ENCODE data around the gene HARS2.
"Not testable (repeated sequence)": the region's sequence is repeated elsewhere in the genome, so short reads cannot be mapped to it uniquely, and the experiment has no call there.

The HARS2 gene

GRCh38 chr5:140674211-140674610, 17.0 kb upstream of the HARS2 start:
- peaks cover 76% of the 10 kb centered on the region for H3K36me3 ChIP-seq (replicated peaks)
- H3K27me3 ChIP-seq (ENCODE audit: low read depth): no peaks in the 10 kb centered on the region
- in situ Hi-C loops (cut with MboI; ENCODE audit: low sequenced_read_pairs): no loop called here
- peaks cover 8% of the 10 kb centered on the region for H3K4me1 ChIP-seq
- DNase-seq (ENCODE audit: low spot score in 2 of 2): no peak
- H3K9me3 ChIP-seq: no peaks in the 10 kb centered on the region
- H3K4me3 ChIP-seq: no peak overlapping the region

- H3K9me3 ChIP-seq: no peaks in the 10 kb centered on the region
- H3K4me1 ChIP-seq: peaks cover 8% of the 10 kb centered on the region
- H3K4me3 ChIP-seq: no peak overlapping the region
- H3K27me3 ChIP-seq (ENCODE audit: low read depth): no peaks in the 10 kb centered on the region
- in situ Hi-C loops (cut with MboI; ENCODE audit: low sequenced_read_pairs): no loop called here
- no peak for DNase-seq (ENCODE audit: low spot score in 2 of 2)
- peaks cover 72% of the 10 kb centered on the region for H3K36me3 ChIP-seq (replicated peaks)
These were observed 16.6 kb upstream of the HARS2 start for GRCh38 chr5:140674629-140675028.

- H3K36me3 ChIP-seq (replicated peaks): peaks cover 70% of the 10 kb centered on the region
- H3K4me3 ChIP-seq: no peak overlapping the region
- no peaks in the 10 kb centered on the region for H3K9me3 ChIP-seq
- no peaks in the 10 kb centered on the region for H3K4me1 ChIP-seq
- in situ Hi-C loops (cut with MboI; ENCODE audit: low sequenced_read_pairs): no loop called here
- no peaks in the 10 kb centered on the region for H3K27me3 ChIP-seq (ENCODE audit: low read depth)
- DNase-seq (ENCODE audit: low spot score in 2 of 2): no peak
These were observed 13.3 kb upstream of the HARS2 start for GRCh38 chr5:140677947-140678346.

GRCh38 chr5:140678993-140679392, 12.3 kb upstream of the HARS2 start:
- H3K4me3 ChIP-seq: no peak overlapping the region
- H3K9me3 ChIP-seq: no peaks in the 10 kb centered on the region
- no peak for DNase-seq (ENCODE audit: low spot score in 2 of 2)
- H3K36me3 ChIP-seq (replicated peaks): peaks cover 60% of the 10 kb centered on the region
- no peaks in the 10 kb centered on the region for H3K27me3 ChIP-seq (ENCODE audit: low read depth)
- no peaks in the 10 kb centered on the region for H3K4me1 ChIP-seq
- in situ Hi-C loops (cut with MboI; ENCODE audit: low sequenced_read_pairs): no loop called here

- Histone ChIP-seq H3K4me3 (peak overlapping the region; percentile 85), H3K36me3 (replicated peaks) (peaks cover 41% of the 10 kb centered on the region), H3K27me3 (ENCODE audit: low read depth) (no peaks in the 10 kb centered on the region), H3K4me1 (peaks cover 6% of the 10 kb centered on the region; the same call in 1 of the 2 replicates), H3K9me3 (no peaks in the 10 kb centered on the region)
- no peak for DNase-seq (ENCODE audit: low spot score in 2 of 2)
- in situ Hi-C loops (cut with MboI; ENCODE audit: low sequenced_read_pairs): no loop called here
These were observed 801 bp upstream of the HARS2 start for GRCh38 chr5:140690376-140690932.

- DNase-seq (ENCODE audit: low spot score in 2 of 2): no peak
- Histone ChIP-seq H3K9me3 (no peaks in the 10 kb centered on the region), H3K4me3 (no peak overlapping the region), H3K4me1 (peaks cover 6% of the 10 kb centered on the region; the same call in 1 of the 2 replicates), H3K27me3 (ENCODE audit: low read depth) (no peaks in the 10 kb centered on the region), H3K36me3 (replicated peaks) (peaks cover 58% of the 10 kb centered on the region)
- in situ Hi-C loops (cut with MboI; ENCODE audit: low sequenced_read_pairs): no loop called here
These were observed 3.0 kb downstream of the HARS2 start for GRCh38 chr5:140694276-140694675.

GRCh38 chr5:140696891-140697492, 5.7 kb downstream of the HARS2 start:
- Histone ChIP-seq H3K4me3 (no peak overlapping the region), H3K4me1 (peaks cover 9% of the 10 kb centered on the region; the same call in 1 of the 2 replicates), H3K36me3 (replicated peaks) (peaks cover 60% of the 10 kb centered on the region), H3K9me3 (no peaks in the 10 kb centered on the region), H3K27me3 (ENCODE audit: low read depth) (no peaks in the 10 kb centered on the region)
- DNase-seq (ENCODE audit: low spot score in 2 of 2): no peak
- in situ Hi-C loops (cut with MboI; ENCODE audit: low sequenced_read_pairs): no loop called here

GRCh38 chr5:140700177-140701144, 9.2 kb downstream of the HARS2 start, which contains the start of gene ZMAT2:
Gene ZMAT2, plus strand, starts transcription at chr5:140700447. Its CDS starts 14 bp downstream, at chr5:140700461.
- Histone ChIP-seq H3K27me3 (ENCODE audit: low read depth) (no peaks in the 10 kb centered on the region), H3K9me3 (no peaks in the 10 kb centered on the region), H3K4me1 (peaks cover 4% of the 10 kb centered on the region; the same call in 1 of the 2 replicates), H3K4me3 (peak within 1 kb of the TSS; percentile 68), H3K36me3 (replicated peaks) (peaks cover 75% of the 10 kb centered on the region)
- peak; percentile 93 to 99 for DNase-seq (ENCODE audit: low spot score in 2 of 2)
- in situ Hi-C loops (cut with MboI; ENCODE audit: low sequenced_read_pairs): no loop called here

- in situ Hi-C loops (cut with MboI; ENCODE audit: low sequenced_read_pairs): no loop called here
- no peak overlapping the region for H3K4me3 ChIP-seq
- H3K36me3 ChIP-seq (replicated peaks): peaks cover 37% of the 10 kb centered on the region
- DNase-seq (ENCODE audit: low spot score in 2 of 2): no peak
- peaks cover 3% of the 10 kb centered on the region for H3K4me1 ChIP-seq
- no peaks in the 10 kb centered on the region for H3K9me3 ChIP-seq
- H3K27me3 ChIP-seq (ENCODE audit: low read depth): no peaks in the 10 kb centered on the region
These were observed 16.6 kb downstream of the HARS2 start for GRCh38 chr5:140707812-140708211.

GRCh38 chr5:140708787-140709186, 17.5 kb downstream of the HARS2 start:
- H3K4me1 ChIP-seq; DNase-seq (ENCODE audit: low spot score in 2 of 2); H3K9me3 ChIP-seq; in situ Hi-C loops (cut with MboI; ENCODE audit: low sequenced_read_pairs); H3K4me3 ChIP-seq; H3K27me3 ChIP-seq (ENCODE audit: low read depth): not testable (repeated sequence)
- H3K36me3 ChIP-seq (replicated peaks): peaks cover 30% of the 10 kb centered on the region

GRCh38 chr5:140710899-140711552, 19.8 kb downstream of the HARS2 start:
- H3K4me3 ChIP-seq: peak overlapping the region; percentile 44
- H3K9me3 ChIP-seq: no peaks in the 10 kb centered on the region
- no peaks in the 10 kb centered on the region for H3K27me3 ChIP-seq (ENCODE audit: low read depth)
- H3K36me3 ChIP-seq (replicated peaks): peaks cover 9% of the 10 kb centered on the region
- in situ Hi-C loops (cut with MboI; ENCODE audit: low sequenced_read_pairs): no loop called here
- DNase-seq (ENCODE audit: low spot score in 2 of 2): peak; percentile 94 to 95
- H3K4me1 ChIP-seq: peaks cover 3% of the 10 kb centered on the region

GRCh38 chr5:140711794-140712193, 20.5 kb downstream of the HARS2 start:
- no peak overlapping the region; the same call in 1 of the 2 replicates for H3K4me3 ChIP-seq
- H3K27me3 ChIP-seq (ENCODE audit: low read depth): no peaks in the 10 kb centered on the region
- no peak for DNase-seq (ENCODE audit: low spot score in 2 of 2)
- H3K9me3 ChIP-seq: no peaks in the 10 kb centered on the region
- peaks cover 3% of the 10 kb centered on the region for H3K4me1 ChIP-seq
- in situ Hi-C loops (cut with MboI; ENCODE audit: low sequenced_read_pairs): no loop called here
- H3K36me3 ChIP-seq (replicated peaks): peaks cover 4% of the 10 kb centered on the region; the same call in 1 of the 2 replicates

GRCh38 chr5:140713562-140714094, 22.4 kb downstream of the HARS2 start:
- no peak for DNase-seq (ENCODE audit: low spot score in 2 of 2)
- H3K27me3 ChIP-seq (ENCODE audit: low read depth): no peaks in the 10 kb centered on the region
- H3K4me1 ChIP-seq: peaks cover 3% of the 10 kb centered on the region
- H3K36me3 ChIP-seq (replicated peaks): no peaks in the 10 kb centered on the region
- in situ Hi-C loops (cut with MboI; ENCODE audit: low sequenced_read_pairs): no loop called here
- H3K9me3 ChIP-seq: no peaks in the 10 kb centered on the region
- H3K4me3 ChIP-seq: no peak overlapping the region
